Transverse colon (tissue), 3 donors: Measurements from ENCODE around the gene PSMD12.

ENCODE experiments used
- EP300 ChIP-seq: sonication (generic); formaldehyde crosslinking; IDR thresholded peaks from one replicate; pipeline ENCODE4 v1.6.1; 2017; ENCODE audit warnings: antibody characterized with exemption, low read depth
- POLR2A ChIP-seq: fragments of 450-650 bp; IDR thresholded peaks from one replicate; pipeline ENCODE4 v1.6.1; 2016; ENCODE audit warnings: antibody characterized with exemption, mild to moderate bottlenecking, moderate library complexity
- TF ChIP-seq, protein P1 (sequence below), 5 experiments: fragments of 200-600 bp in 3 of 5; fragments of 450-650 bp in 2 of 5; sonication (generic) in 3 of 5; IDR thresholded peaks; 1 replicate in 2 of 5; 2 replicates in 3 of 5; pipeline ENCODE4 v1.5.1; 2016 to 2017; ENCODE audit warnings: antibody characterized with exemption in 5 of 5, inconsistent platforms in 3 of 5, mild to moderate bottlenecking in 2 of 5, moderate library complexity in 1 of 5

- TF ChIP-seq, protein P1, sequence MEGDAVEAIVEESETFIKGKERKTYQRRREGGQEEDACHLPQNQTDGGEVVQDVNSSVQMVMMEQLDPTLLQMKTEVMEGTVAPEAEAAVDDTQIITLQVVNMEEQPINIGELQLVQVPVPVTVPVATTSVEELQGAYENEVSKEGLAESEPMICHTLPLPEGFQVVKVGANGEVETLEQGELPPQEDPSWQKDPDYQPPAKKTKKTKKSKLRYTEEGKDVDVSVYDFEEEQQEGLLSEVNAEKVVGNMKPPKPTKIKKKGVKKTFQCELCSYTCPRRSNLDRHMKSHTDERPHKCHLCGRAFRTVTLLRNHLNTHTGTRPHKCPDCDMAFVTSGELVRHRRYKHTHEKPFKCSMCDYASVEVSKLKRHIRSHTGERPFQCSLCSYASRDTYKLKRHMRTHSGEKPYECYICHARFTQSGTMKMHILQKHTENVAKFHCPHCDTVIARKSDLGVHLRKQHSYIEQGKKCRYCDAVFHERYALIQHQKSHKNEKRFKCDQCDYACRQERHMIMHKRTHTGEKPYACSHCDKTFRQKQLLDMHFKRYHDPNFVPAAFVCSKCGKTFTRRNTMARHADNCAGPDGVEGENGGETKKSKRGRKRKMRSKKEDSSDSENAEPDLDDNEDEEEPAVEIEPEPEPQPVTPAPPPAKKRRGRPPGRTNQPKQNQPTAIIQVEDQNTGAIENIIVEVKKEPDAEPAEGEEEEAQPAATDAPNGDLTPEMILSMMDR (IDR thresholded peaks at IDR 0.05): no peak
- TF ChIP-seq EP300 (no peak), POLR2A (no peak)
Observed at GRCh38 chr17:67376415-67376736, 10.0 kb upstream of the PSMD12 start.
